Inflammatory macrophage treated with lipopolysaccharide for 1 hour (primary cell): ENCODE measurements around the gene NCOA4.
"Not testable (repeated sequence)": the region's sequence is repeated elsewhere in the genome, so short reads cannot be mapped to it uniquely, and the experiment has no call there.

Source experiments
- DNase-seq, 2 donors: peaks; one replicate each; pipeline ENCODE4 v3.0.0-alpha.2; 2020 to 2022

The NCOA4 gene

GRCh38 chr10:46019177-46019528, 11.3 kb downstream of the NCOA4 start:
- DNase-seq = no peak

DNA sequence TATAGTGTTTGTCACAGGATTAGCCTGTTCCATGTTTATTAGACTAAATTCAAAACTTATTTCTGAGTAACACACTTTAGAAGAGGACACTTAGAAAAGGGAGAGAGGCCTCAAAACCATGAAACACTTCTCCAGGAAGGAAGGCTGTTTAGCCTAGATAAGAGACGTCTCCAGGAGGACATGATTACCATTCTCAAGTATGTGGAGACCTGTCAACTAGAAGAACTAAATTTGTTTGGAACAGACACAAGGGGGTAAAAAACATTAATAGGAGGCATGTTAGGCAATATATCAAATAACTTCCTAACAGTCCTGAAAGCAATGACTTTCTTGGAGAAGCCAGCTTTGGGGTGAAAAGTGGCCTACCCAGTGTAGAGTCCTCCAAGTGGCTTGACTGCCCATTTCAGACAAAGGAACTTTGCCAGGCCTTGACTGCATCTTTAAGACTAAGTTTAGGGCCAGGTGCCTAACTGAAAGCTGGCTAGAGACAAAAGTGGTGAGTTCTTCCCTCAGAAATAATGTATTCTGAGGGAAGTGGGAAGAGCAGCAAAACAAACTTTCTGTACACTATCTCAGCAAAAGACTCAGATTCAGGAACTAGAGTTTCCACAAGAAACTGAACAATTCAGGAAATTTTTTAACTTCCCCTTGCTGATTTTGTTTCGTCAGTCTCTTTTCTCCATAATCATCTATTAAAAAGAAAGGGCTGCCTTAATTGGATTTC, 11.8 kb downstream of the NCOA4 start:
- DNase-seq = peak; percentile 74 to 79

DNA sequence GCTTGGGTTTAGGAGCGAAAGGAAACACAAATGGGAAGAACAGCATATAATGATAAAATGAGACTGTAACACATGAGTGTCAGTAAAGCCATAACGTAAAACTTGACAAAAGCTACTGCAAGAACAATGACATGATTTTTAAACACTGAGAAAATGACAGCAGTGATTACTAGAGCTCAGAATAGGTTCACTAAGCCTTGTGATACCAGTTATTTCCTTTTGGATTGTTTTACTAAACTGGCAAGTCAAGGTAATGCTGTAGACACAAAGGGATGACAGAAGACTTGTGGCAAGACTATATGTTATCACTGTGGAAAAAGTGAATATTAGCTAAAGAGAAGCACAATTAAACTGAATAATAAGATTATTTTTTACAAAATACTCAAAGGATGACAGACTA, 12.7 kb downstream of the NCOA4 start:
- DNase-seq = no peak

GRCh38 chr10:46016811-46017210, 13.6 kb downstream of the NCOA4 start:
- no peak for DNase-seq

DNA sequence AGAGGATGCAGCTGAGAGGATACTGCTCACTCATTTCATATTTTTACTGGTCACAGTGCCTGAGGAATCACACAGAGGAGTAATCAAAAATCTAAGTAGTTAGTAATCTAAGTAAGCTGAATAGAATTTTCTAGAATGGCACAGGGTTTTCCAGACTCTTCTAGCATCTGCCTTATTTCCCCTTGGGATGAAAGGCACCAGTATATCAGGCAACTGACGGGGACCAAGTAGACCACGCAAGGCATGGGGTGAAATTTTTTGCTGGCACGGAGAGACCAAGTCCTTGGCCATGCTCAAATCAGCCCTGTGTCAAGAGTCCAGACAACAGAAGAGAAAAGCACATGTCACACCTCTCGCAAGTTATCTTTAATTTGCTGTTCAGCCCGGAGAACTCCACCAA, 14.2 kb downstream of the NCOA4 start:
- DNase-seq = no peak

DNA sequence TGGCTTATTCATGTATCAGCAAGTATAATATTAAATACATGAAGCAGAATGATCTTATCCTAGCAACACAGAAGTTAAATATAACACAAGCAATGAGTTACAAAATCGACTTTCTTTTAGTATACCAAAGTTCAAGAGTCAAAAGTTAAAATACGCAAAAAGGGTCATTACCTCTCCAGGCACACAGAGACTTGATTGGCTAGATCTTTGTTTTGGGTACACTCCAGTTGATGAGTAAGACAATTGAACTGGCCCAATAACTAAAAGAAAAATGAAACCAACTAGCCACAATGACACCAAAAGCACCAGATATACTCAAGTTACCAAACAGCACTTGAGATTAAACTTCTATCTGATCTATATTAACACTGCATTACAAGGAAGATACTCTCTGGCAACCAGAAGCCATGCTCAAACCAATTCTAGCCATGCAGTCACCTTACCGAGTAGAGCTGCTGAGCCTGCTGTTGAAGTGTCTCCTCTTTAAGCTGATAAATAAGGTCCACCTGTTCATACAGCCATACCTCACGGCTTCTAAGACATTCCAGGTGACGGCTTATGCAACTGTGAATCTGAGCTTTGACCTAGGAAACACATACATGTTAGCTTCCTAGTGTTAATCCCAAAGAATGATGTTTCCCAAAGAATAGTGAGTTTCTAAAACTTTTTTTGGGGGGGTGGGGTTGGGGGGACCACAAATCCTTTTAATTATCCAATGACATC, 15.6 kb downstream of the NCOA4 start:
- DNase-seq = no peak

- DNase-seq = no peak
Measured at GRCh38 chr10:46014206-46014605, 16.2 kb downstream of the NCOA4 start.

- no peak for DNase-seq
Measured at GRCh38 chr10:46012746-46013145, 17.7 kb downstream of the NCOA4 start.

GRCh38 chr10:46006219-46006618, 24.2 kb downstream of the NCOA4 start:
- no peak for DNase-seq

DNA sequence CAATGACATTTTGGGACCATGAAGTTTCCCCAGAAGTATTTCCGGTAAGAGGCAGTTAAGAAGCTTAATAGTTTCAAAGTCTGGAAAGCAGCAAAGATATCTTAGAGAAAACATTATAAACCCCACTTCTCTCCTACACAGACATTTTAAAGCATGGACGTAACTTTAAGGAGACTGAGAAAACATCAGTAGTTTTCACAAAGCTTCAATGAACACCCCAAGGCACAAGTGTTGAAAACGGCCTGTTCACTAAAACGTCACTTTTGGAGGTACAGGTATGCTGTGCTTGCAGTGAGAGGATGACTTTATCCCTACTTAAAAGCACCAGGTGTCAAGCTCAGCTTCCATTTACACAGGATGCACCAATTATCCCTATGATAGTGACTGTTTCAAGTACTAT, 25.0 kb downstream of the NCOA4 start:
- DNase-seq = no peak

DNA sequence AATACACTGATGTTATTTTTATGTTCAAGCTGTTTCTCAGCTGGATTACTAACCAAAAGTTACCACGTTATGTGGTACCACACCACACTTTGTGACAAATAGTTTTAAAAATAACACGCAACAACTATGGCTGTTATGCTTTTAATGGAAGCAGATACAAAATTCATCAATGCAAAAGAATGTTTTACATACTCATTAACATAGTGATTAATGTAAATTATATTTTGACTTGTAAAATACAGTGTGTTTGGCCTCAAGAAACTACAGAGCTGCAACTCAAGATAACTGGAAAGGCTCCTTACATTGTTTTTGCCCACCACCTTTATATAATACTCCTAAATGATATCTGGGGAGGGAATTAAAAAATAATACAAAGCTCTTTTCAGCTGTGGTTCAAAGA, 25.5 kb downstream of the NCOA4 start:
- DNase-seq = no peak

GRCh38 chr10:46002916-46003693, 27.3 kb downstream of the NCOA4 start:
- DNase-seq = no peak

GRCh38 chr10:46002189-46002687, 28.2 kb downstream of the NCOA4 start:
- DNase-seq = not testable (repeated sequence)

- DNase-seq = no peak
Measured at GRCh38 chr10:46001187-46001756, 29.2 kb downstream of the NCOA4 start.

GRCh38 chr10:46000538-46000937, 29.9 kb downstream of the NCOA4 start:
- no peak for DNase-seq

GRCh38 chr10:45999955-46000354, 30.5 kb downstream of the NCOA4 start:
- not testable (repeated sequence) for DNase-seq

DNA sequence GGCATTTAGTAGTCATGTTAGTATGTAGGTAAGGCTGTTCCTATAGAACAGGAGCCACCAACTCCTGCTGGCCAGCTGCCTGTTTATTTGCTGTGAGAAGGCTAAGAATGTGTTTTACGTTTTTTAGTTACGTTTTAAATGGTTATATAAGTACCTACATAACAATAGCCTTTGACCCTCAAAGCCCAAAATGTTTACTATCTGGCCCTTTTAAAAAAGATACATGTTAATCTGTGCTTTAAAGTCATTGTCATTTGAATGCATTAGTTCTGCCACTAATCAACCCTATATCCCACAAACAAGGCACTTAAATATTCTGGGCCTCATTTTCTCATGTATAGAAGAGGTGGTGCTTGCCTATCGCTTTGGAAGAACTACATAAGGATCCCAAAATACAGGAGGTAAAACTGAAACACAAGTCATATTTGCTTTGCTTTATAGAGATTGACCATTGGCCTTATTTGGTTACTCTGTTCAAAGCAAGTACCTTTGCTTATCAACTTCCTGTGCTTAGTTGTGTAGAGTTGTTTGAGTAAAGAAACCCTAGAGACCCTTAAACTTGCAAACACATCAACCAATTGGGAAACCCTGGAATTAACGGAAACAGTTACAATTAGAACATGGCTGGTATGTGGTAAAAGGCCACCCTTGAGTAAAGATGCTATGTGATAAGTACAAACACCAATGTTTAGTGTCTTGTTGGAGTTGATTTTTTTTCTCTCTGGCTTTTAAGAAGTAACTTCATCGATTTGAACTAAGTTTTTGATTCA, 32.2 kb downstream of the NCOA4 start:
- DNase-seq = no peak

DNA sequence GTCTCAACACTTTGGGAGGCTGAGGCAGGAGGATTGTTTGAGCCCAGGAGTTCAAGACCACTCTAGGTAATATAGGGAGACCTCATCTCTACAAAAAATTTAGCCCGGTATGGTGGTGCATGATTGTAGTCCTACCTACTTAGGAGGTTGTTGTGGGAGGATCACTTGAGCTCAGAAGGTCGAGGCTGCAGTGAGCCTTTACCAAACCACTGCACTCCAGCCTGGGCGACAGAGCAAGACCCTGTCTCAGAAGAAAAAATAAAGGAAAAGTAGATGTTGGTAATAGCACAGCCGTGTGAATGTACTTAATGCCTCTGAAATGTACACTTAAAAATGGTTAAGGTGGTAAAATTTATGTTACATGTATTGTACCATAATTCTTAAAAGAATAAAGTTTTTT, 32.9 kb downstream of the NCOA4 start:
- DNase-seq = no peak

DNA sequence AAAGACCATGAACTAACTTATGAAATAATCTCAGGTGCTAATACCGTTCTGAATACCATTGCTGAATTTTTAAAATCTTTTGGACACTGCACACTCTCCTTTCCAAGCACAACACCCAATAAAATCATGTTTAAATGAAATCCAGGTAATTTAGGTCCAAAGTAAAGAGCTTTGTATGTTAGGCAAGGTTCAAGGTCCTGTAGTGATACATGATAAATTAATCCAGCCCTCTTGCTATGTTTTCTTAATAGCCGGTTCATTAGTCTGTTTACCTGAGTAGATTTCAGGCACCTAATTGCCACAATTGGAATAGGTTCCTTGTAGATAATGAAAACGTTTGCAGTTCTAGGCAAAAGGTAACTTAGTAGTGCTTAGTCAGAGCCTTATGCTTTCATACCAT, 44.8 kb downstream of the NCOA4 start:
- DNase-seq = not testable (repeated sequence)

- DNase-seq = not testable (repeated sequence)
Measured at GRCh38 chr10:45984473-45984872, 46.0 kb downstream of the NCOA4 start.

DNA sequence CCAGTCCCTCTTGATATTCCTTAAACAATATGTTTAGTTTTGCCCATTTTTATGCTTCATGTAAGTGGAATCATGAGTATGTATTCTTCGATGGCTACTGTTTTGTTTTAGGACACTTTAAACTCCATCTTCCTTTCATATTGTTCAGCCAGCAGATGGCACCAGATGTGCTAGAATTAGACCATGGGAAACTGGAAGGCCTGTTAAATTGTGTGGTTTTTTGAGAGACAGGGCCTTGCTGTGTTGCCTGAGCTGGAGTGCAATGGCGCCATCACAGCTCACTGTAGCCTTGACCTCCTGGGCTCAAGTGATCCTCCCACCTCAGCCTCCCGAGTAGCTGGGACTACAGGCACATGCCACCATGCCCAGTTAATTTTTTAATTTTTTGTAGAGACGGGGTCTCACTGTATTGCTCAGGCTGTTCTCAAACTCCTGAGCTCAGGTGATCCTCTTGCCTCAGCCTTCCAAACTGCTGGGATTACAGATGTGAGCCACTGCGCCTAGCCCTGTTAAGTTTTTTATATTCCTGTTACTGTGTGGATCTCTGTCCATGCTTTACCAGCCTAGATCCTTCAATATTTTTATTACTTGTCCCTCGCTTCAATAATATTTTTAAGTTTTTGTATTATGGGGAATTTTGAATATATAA, 46.8 kb downstream of the NCOA4 start:
- peak; percentile 45 for DNase-seq

- DNase-seq = not testable (repeated sequence)
Measured at GRCh38 chr10:45981367-45981766, 49.1 kb downstream of the NCOA4 start.
